Uterus (tissue), 2 donors: ENCODE data around the gene TWIST2.

Experiments used
- CTCF ChIP-seq, 4 experiments: fragments of 200-600 bp in 2 of 4; fragments of 450-650 bp in 2 of 4; sonication (generic) in 2 of 4; IDR thresholded peaks; one replicate each; pipeline ENCODE4 v1.5.1; 2016 to 2019; ENCODE audit warnings: antibody characterized with exemption in 4 of 4, mild to moderate bottlenecking in 2 of 4, moderate library complexity in 1 of 4
- POLR2A ChIP-seq, 2 donors: fragments of 450-650 bp; IDR thresholded peaks; one replicate each; pipeline ENCODE4 v1.6.1; 2016; ENCODE audit warnings: antibody characterized with exemption in 2 of 2, mild to moderate bottlenecking in 1 of 2, moderate library complexity in 1 of 2

GRCh38 chr2:238920053-238920452 lies 72.2 kb downstream of the TWIST2 start:
- TF ChIP-seq CTCF (IDR thresholded peaks at IDR 0.05) (no peak), POLR2A (IDR thresholded peaks at IDR 0.05) (no peak)
